Measurements from ENCODE around the gene TBC1D22B. TPM values are rescaled to one million over a fixed set of nuclear protein-coding genes. Genes with fewer than 3 reads are reported as not detected.

Gene TBC1D22B
- total RNA-seq, 1 donor from 2014 or later, result 15.2 TPM

GRCh38 chr6:37236921-37237320, 20.7 kb upstream of the TBC1D22B start:
- no peak for TF ChIP-seq CTCF (IDR thresholded peaks at IDR 0.05; ENCODE audit: unreplicated experiment)
- Mint-ChIP-seq H3K36me3 (no peaks in the 10 kb centered on the region), H3K4me3 (no peak overlapping the region), H3K27me3 (ENCODE audit: low read depth) (no peaks in the 10 kb centered on the region), H3K4me1 (peaks cover 26% of the 10 kb centered on the region), H3K27ac (no peak overlapping the region), H3K9me3 (no peaks in the 10 kb centered on the region)
- no peak for DNase-seq (ENCODE audit: low spot score in 2 of 2, unreplicated experiment in 2 of 2)

GRCh38 chr6:37237789-37238188, 19.8 kb upstream of the TBC1D22B start:
- no peak for DNase-seq (ENCODE audit: low spot score in 2 of 2, unreplicated experiment in 2 of 2)
- peaks cover 34% of the 10 kb centered on the region for H3K4me1 Mint-ChIP-seq
- H3K9me3 Mint-ChIP-seq, result no peaks in the 10 kb centered on the region
- no peak overlapping the region for H3K4me3 Mint-ChIP-seq
- TF ChIP-seq CTCF (IDR thresholded peaks at IDR 0.05; ENCODE audit: unreplicated experiment), result no peak
- H3K27ac Mint-ChIP-seq, result no peak overlapping the region
- no peaks in the 10 kb centered on the region for H3K36me3 Mint-ChIP-seq
- H3K27me3 Mint-ChIP-seq (ENCODE audit: low read depth), result no peaks in the 10 kb centered on the region

GRCh38 chr6:37238381-37238780, 19.2 kb upstream of the TBC1D22B start:
- no peaks in the 10 kb centered on the region for H3K36me3 Mint-ChIP-seq
- H3K4me1 Mint-ChIP-seq, result peaks cover 39% of the 10 kb centered on the region
- no peaks in the 10 kb centered on the region for H3K27me3 Mint-ChIP-seq (ENCODE audit: low read depth)
- no peak overlapping the region for H3K4me3 Mint-ChIP-seq
- no peak for DNase-seq (ENCODE audit: low spot score in 2 of 2, unreplicated experiment in 2 of 2)
- H3K27ac Mint-ChIP-seq, result no peak overlapping the region
- no peaks in the 10 kb centered on the region for H3K9me3 Mint-ChIP-seq
- TF ChIP-seq CTCF (IDR thresholded peaks at IDR 0.05; ENCODE audit: unreplicated experiment), result no peak

GRCh38 chr6:37239526-37239925, 18.0 kb upstream of the TBC1D22B start:
- Mint-ChIP-seq H3K9me3 (no peaks in the 10 kb centered on the region), H3K4me3 (no peak overlapping the region), H3K27me3 (ENCODE audit: low read depth) (no peaks in the 10 kb centered on the region), H3K4me1 (peaks cover 49% of the 10 kb centered on the region), H3K36me3 (no peaks in the 10 kb centered on the region), H3K27ac (peak overlapping the region; percentile 93)
- TF ChIP-seq CTCF (IDR thresholded peaks at IDR 0.05; ENCODE audit: unreplicated experiment), result no peak
- DNase-seq (ENCODE audit: low spot score in 2 of 2, unreplicated experiment in 2 of 2), result no peak

- no peak for TF ChIP-seq CTCF (IDR thresholded peaks at IDR 0.05; ENCODE audit: unreplicated experiment)
- H3K9me3 Mint-ChIP-seq, result no peaks in the 10 kb centered on the region
- peak; percentile 52 to 78 for DNase-seq (ENCODE audit: low spot score in 2 of 2, unreplicated experiment in 2 of 2)
- H3K4me3 Mint-ChIP-seq, result no peak overlapping the region
- peak overlapping the region; percentile 93 for H3K27ac Mint-ChIP-seq
- peaks cover 55% of the 10 kb centered on the region for H3K4me1 Mint-ChIP-seq
- no peaks in the 10 kb centered on the region for H3K36me3 Mint-ChIP-seq
- H3K27me3 Mint-ChIP-seq (ENCODE audit: low read depth), result no peaks in the 10 kb centered on the region
Observed at GRCh38 chr6:37239950-37240713, 17.4 kb upstream of the TBC1D22B start.
